Esophagus squamous epithelium (tissue), 4 donors: Measurements from ENCODE around the gene RHOT2.

ENCODE experiments used
- POLR2A ChIP-seq, 4 donors: fragments of 450-650 bp; IDR thresholded peaks; one replicate each; pipeline ENCODE4 v1.6.1; 2017; ENCODE audit warnings: antibody characterized with exemption in 4 of 4, mild to moderate bottlenecking in 4 of 4, moderate library complexity in 3 of 4
- TF ChIP-seq, protein P1 (sequence below), 6 experiments: fragments of 450-650 bp in 4 of 6; fragments of 200-600 bp in 2 of 6; sonication (generic) in 2 of 6; IDR thresholded peaks; one replicate each; pipeline ENCODE4 v1.5.1; 2016 to 2019; ENCODE audit warnings: antibody characterized with exemption in 6 of 6, mild to moderate bottlenecking in 4 of 6, moderate library complexity in 4 of 6

DNA sequence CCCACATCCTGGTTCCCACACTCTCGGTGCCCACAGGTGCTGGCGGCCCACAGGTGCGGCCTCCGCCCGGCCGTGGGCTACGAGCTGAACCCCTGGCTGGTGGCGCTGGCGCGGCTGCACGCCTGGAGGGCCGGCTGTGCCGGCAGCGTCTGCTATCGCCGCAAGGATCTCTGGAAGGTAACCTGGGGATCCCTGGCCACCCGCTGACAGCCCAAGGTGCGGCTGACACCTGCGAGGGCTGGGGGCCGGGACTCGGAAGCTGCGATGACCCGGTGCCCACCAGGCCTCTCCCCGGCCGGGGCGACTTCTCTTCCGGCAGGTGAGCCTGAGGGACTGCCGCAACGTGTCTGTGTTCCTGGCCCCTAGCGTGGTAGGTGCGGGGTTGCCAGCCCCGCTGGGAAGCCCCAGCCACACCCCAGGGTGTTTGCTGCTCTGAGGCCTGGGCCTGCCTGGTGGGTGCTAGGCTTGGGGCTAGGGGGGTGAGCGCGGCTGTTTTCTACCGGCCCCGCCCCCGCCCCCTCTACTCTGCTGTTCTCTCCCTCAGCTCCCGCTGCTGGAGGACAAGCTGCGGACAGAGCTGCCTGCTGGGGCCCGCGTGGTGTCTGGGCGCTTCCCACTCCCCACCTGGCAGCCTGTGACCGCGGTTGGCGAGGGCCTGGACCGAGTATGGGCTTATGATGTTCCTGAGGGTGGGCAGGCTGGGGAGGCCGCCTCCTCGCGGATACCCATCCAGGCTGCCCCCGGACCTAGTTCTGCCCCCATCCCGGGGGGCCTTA is 54.0 kb downstream of the RHOT2 start:
- no peak for TF ChIP-seq POLR2A (IDR thresholded peaks at IDR 0.05)
- TF ChIP-seq, protein P1, sequence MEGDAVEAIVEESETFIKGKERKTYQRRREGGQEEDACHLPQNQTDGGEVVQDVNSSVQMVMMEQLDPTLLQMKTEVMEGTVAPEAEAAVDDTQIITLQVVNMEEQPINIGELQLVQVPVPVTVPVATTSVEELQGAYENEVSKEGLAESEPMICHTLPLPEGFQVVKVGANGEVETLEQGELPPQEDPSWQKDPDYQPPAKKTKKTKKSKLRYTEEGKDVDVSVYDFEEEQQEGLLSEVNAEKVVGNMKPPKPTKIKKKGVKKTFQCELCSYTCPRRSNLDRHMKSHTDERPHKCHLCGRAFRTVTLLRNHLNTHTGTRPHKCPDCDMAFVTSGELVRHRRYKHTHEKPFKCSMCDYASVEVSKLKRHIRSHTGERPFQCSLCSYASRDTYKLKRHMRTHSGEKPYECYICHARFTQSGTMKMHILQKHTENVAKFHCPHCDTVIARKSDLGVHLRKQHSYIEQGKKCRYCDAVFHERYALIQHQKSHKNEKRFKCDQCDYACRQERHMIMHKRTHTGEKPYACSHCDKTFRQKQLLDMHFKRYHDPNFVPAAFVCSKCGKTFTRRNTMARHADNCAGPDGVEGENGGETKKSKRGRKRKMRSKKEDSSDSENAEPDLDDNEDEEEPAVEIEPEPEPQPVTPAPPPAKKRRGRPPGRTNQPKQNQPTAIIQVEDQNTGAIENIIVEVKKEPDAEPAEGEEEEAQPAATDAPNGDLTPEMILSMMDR (IDR thresholded peaks at IDR 0.05) = no peak
